Measurements from ENCODE around the gene WWOX. TPM values are rescaled to one million over a fixed set of nuclear protein-coding genes. Genes with fewer than 3 reads are reported as not detected.

The WWOX gene
- total and polyA plus RNA-seq, 7 donors: 7.1 to 46.8 (median 16.1) TPM

GRCh38 chr16:78246559-78246958 is 147.1 kb downstream of the WWOX start:
- no peak overlapping the region for H3K4me3 ChIP-seq
- intact Hi-C loops (cut with DNase I): loop anchor here (5.0 kb wide), 1 partner anchor 1356 kb away; the partner anchor contains the start of gene MAF
- H3K4me1 ChIP-seq: no peaks in the 10 kb centered on the region
- 68 to 90% methylated on average over 9 of the region's 9 CpGs for WGBS, 2 donors
- no peaks in the 10 kb centered on the region for H3K9me3 ChIP-seq
- no peaks in the 10 kb centered on the region for H3K36me3 ChIP-seq
- no peak overlapping the region for H3K27ac ChIP-seq
- TF ChIP-seq CTCF (IDR thresholded peaks at IDR 0.05) (no peak), POLR2A (IDR thresholded peaks at IDR 0.05) (no peak), EP300 (IDR thresholded peaks at IDR 0.05) (no peak), POLR2AphosphoS5 (IDR thresholded peaks at IDR 0.05) (no peak)
- DNase-seq: no peak
- no peaks in the 10 kb centered on the region for H3K27me3 ChIP-seq

- Histone ChIP-seq H3K4me3 (no peak overlapping the region), H3K27ac (no peak overlapping the region), H3K9me3 (no peaks in the 10 kb centered on the region), H3K27me3 (no peaks in the 10 kb centered on the region), H3K36me3 (no peaks in the 10 kb centered on the region), H3K4me1 (no peaks in the 10 kb centered on the region)
- 33 to 74% methylated on average over 13 of the region's 13 CpGs for WGBS, 2 donors
- intact Hi-C loops (cut with DNase I): loop anchor here (5.0 kb wide), 1 partner anchor 1353 kb away; the partner anchor contains the start of gene MAF
- TF ChIP-seq POLR2A (IDR thresholded peaks at IDR 0.05) (no peak), POLR2AphosphoS5 (IDR thresholded peaks at IDR 0.05) (no peak), EP300 (IDR thresholded peaks at IDR 0.05) (no peak), CTCF (IDR thresholded peaks at IDR 0.05) (no peak)
- DNase-seq: no peak
Measured at GRCh38 chr16:78249056-78249455, 149.6 kb downstream of the WWOX start.

- intact Hi-C loops (cut with DNase I): loop anchor here (5.0 kb wide), 1 partner anchor 1352 kb away; the partner anchor contains the start of gene MAF
- no peaks in the 10 kb centered on the region for H3K9me3 ChIP-seq
- no peak overlapping the region for H3K4me3 ChIP-seq
- WGBS, 2 donors: 83 to 94% methylated on average over 3 of the region's 3 CpGs
- H3K36me3 ChIP-seq: no peaks in the 10 kb centered on the region
- no peak overlapping the region for H3K27ac ChIP-seq
- TF ChIP-seq POLR2AphosphoS5 (IDR thresholded peaks at IDR 0.05): no peak
- no peak for TF ChIP-seq POLR2A (IDR thresholded peaks at IDR 0.05)
- no peak for TF ChIP-seq CTCF (IDR thresholded peaks at IDR 0.05)
- no peak for TF ChIP-seq EP300 (IDR thresholded peaks at IDR 0.05)
- no peak for DNase-seq
- H3K4me1 ChIP-seq: no peaks in the 10 kb centered on the region
- no peaks in the 10 kb centered on the region for H3K27me3 ChIP-seq
Measured at GRCh38 chr16:78249832-78250231, 150.4 kb downstream of the WWOX start.

GRCh38 chr16:78251115-78251514 is 151.7 kb downstream of the WWOX start:
- Histone ChIP-seq H3K36me3 (no peaks in the 10 kb centered on the region), H3K9me3 (no peaks in the 10 kb centered on the region), H3K4me1 (no peaks in the 10 kb centered on the region), H3K27me3 (no peaks in the 10 kb centered on the region), H3K27ac (no peak overlapping the region), H3K4me3 (no peak overlapping the region)
- intact Hi-C loops (cut with DNase I): no loop called here
- 92 to 94% methylated on average over 5 of the region's 5 CpGs for WGBS, 2 donors
- no peak for DNase-seq
- TF ChIP-seq POLR2A (IDR thresholded peaks at IDR 0.05) (no peak), EP300 (IDR thresholded peaks at IDR 0.05) (no peak), CTCF (IDR thresholded peaks at IDR 0.05) (no peak), POLR2AphosphoS5 (IDR thresholded peaks at IDR 0.05) (no peak)

GRCh38 chr16:78252757-78253156 is 153.3 kb downstream of the WWOX start:
- WGBS, 2 donors: 91 to 93% methylated on average over 5 of the region's 5 CpGs
- Histone ChIP-seq H3K36me3 (no peaks in the 10 kb centered on the region), H3K27me3 (no peaks in the 10 kb centered on the region), H3K4me1 (peaks cover 0 to 7% (median 4%) of the 10 kb centered on the region in 4 donors), H3K4me3 (no peak overlapping the region), H3K27ac (no peak overlapping the region), H3K9me3 (no peaks in the 10 kb centered on the region)
- intact Hi-C loops (cut with DNase I): no loop called here
- DNase-seq: no peak
- TF ChIP-seq POLR2AphosphoS5 (IDR thresholded peaks at IDR 0.05) (no peak), CTCF (IDR thresholded peaks at IDR 0.05) (no peak), EP300 (IDR thresholded peaks at IDR 0.05) (no peak), POLR2A (IDR thresholded peaks at IDR 0.05) (no peak)
